COR-L47 (cell line): ENCODE results near the gene PPM1F.
A peak's percentile ranks its signal among the peaks of the same experiment; 100 is the strongest.
"Not testable (repeated sequence)": the region's sequence is repeated elsewhere in the genome, so short reads cannot be mapped to it uniquely, and the experiment has no call there.

Experiments
- DNase-seq: peaks from one replicate; lab custom pipeline; 2025; lab: John Stamatoyannopoulos, UW

PPM1F gene

GRCh38 chr22:21940521-21940920, 12.1 kb downstream of the PPM1F start:
- DNase-seq = no peak

- DNase-seq = not testable (repeated sequence)
These were observed 12.7 kb downstream of the PPM1F start for GRCh38 chr22:21939935-21940334.

GRCh38 chr22:21939461-21939913, 13.2 kb downstream of the PPM1F start:
- DNase-seq = no peak

GRCh38 chr22:21938906-21939305, 13.7 kb downstream of the PPM1F start:
- DNase-seq = no peak

- peak; percentile 85 for DNase-seq
These were observed 14.4 kb downstream of the PPM1F start for GRCh38 chr22:21938071-21938822.

GRCh38 chr22:21937821-21938070, 14.9 kb downstream of the PPM1F start:
- DNase-seq = no peak

GRCh38 chr22:21937041-21937820, 15.4 kb downstream of the PPM1F start:
- DNase-seq = no peak

- DNase-seq = no peak
These were observed 16.4 kb downstream of the PPM1F start for GRCh38 chr22:21936151-21936775.

- no peak for DNase-seq
These were observed 18.7 kb downstream of the PPM1F start for GRCh38 chr22:21933910-21934309.

GRCh38 chr22:21933413-21933812, 19.2 kb downstream of the PPM1F start:
- DNase-seq = no peak

GRCh38 chr22:21932347-21932746, 20.3 kb downstream of the PPM1F start:
- DNase-seq = no peak

- no peak for DNase-seq
These were observed 21.6 kb downstream of the PPM1F start for GRCh38 chr22:21931056-21931455.

GRCh38 chr22:21929253-21929652, 23.4 kb downstream of the PPM1F start:
- DNase-seq = no peak

GRCh38 chr22:21928048-21928447, 24.6 kb downstream of the PPM1F start:
- DNase-seq = no peak

GRCh38 chr22:21927174-21927823, 25.3 kb downstream of the PPM1F start:
- no peak for DNase-seq

- peak; percentile 19 for DNase-seq
These were observed 25.9 kb downstream of the PPM1F start for GRCh38 chr22:21926728-21927127.

GRCh38 chr22:21923163-21923561, 29.5 kb downstream of the PPM1F start:
- no peak for DNase-seq

- no peak for DNase-seq
These were observed 30.1 kb downstream of the PPM1F start for GRCh38 chr22:21922370-21923162.

- no peak for DNase-seq
These were observed 30.9 kb downstream of the PPM1F start for GRCh38 chr22:21921729-21922128.

GRCh38 chr22:21921184-21921721, 31.4 kb downstream of the PPM1F start:
- DNase-seq = no peak

- no peak for DNase-seq
These were observed 32.1 kb downstream of the PPM1F start for GRCh38 chr22:21920341-21921183.
